ENCODE measurements around the gene OR51E1. TPM values are rescaled to one million over a fixed set of nuclear protein-coding genes. Genes with fewer than 3 reads are reported as not detected.
A peak's percentile ranks its signal among the peaks of the same experiment; 100 is the strongest.

OR51E1 gene
- total RNA-seq, 2 donors from 2014 or later = 0.12 to 1.3 TPM

DNA sequence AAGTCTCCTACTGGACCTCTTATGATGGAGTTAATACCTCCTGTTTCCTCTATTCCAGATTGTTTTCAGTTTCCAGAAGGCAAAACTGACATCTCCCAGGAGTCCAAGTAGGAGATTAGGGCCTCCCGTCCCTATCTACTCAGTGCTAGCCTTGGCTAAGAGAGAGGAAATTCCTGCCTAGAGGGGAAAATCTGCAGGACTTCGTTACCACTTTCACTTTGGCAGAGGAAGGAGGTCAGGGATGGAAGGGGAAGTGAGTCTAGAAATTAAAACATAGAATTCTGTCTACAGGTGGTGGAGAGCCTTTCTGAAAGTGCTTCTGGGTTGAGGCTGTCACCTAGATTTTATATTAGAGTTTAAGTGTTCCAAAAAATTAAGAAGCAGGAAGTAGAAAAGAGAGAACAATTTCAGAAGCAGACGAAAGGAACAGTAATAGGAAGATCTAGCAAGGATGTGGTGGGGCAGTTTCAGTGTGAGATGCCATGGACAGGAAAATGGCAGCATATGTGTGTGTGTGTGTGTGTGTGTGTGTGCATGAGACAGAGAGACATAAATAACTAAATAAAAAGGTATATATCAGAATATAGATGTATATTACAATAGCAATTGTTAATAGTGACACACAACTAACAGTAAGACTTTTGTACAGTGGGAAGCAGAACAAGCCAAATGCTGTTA is 33.4 kb upstream of the OR51E1 start:
- Histone ChIP-seq H3K36me3 (no peaks in the 10 kb centered on the region), H3K27me3 (no peaks in the 10 kb centered on the region), H3K4me3 (peak overlapping the region in 1 of 2 donors; percentile 21), H3K27ac (peak overlapping the region; percentile 13 to 56), H3K9me3 (no peaks in the 10 kb centered on the region), H3K4me1 (peaks cover 0 to 18% of the 10 kb centered on the region in 2 donors)
- no peak for DNase-seq (ENCODE audit: low spot score)
- TF ChIP-seq, protein P1, sequence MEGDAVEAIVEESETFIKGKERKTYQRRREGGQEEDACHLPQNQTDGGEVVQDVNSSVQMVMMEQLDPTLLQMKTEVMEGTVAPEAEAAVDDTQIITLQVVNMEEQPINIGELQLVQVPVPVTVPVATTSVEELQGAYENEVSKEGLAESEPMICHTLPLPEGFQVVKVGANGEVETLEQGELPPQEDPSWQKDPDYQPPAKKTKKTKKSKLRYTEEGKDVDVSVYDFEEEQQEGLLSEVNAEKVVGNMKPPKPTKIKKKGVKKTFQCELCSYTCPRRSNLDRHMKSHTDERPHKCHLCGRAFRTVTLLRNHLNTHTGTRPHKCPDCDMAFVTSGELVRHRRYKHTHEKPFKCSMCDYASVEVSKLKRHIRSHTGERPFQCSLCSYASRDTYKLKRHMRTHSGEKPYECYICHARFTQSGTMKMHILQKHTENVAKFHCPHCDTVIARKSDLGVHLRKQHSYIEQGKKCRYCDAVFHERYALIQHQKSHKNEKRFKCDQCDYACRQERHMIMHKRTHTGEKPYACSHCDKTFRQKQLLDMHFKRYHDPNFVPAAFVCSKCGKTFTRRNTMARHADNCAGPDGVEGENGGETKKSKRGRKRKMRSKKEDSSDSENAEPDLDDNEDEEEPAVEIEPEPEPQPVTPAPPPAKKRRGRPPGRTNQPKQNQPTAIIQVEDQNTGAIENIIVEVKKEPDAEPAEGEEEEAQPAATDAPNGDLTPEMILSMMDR (IDR thresholded peaks at IDR 0.05) = no peak

GRCh38 chr11:4611986-4612385 is 31.8 kb upstream of the OR51E1 start:
- H3K4me3 ChIP-seq = no peak overlapping the region
- no peak for DNase-seq (ENCODE audit: low spot score)
- no peak overlapping the region for H3K27ac ChIP-seq
- peaks cover 0 to 10% of the 10 kb centered on the region in 2 donors for H3K4me1 ChIP-seq
- TF ChIP-seq, protein P1 (IDR thresholded peaks at IDR 0.05) = no peak
- no peaks in the 10 kb centered on the region for H3K27me3 ChIP-seq
- no peaks in the 10 kb centered on the region for H3K9me3 ChIP-seq
- no peaks in the 10 kb centered on the region for H3K36me3 ChIP-seq

GRCh38 chr11:4615856-4616444 is 27.8 kb upstream of the OR51E1 start:
- Histone ChIP-seq H3K9me3 (no peaks in the 10 kb centered on the region), H3K27me3 (no peaks in the 10 kb centered on the region), H3K4me3 (no peak overlapping the region), H3K36me3 (no peaks in the 10 kb centered on the region), H3K27ac (no peak overlapping the region), H3K4me1 (no peaks in the 10 kb centered on the region)
- DNase-seq (ENCODE audit: low spot score) = no peak
- TF ChIP-seq, protein P1 (IDR thresholded peaks at IDR 0.05) = no peak

- no peaks in the 10 kb centered on the region for H3K27me3 ChIP-seq
- no peak overlapping the region for H3K27ac ChIP-seq
- DNase-seq (ENCODE audit: low spot score) = no peak
- H3K4me1 ChIP-seq = no peaks in the 10 kb centered on the region
- H3K9me3 ChIP-seq = no peaks in the 10 kb centered on the region
- TF ChIP-seq, protein P1 (IDR thresholded peaks at IDR 0.05) = no peak
- H3K36me3 ChIP-seq = no peaks in the 10 kb centered on the region
- H3K4me3 ChIP-seq = no peak overlapping the region
Observed at GRCh38 chr11:4619514-4619913, 24.3 kb upstream of the OR51E1 start.

- DNase-seq (ENCODE audit: low spot score) = no peak
- TF ChIP-seq, protein P1 (IDR thresholded peaks at IDR 0.05) = peak; percentile 47 to 73
- Histone ChIP-seq H3K4me3 (no peak overlapping the region), H3K4me1 (no peaks in the 10 kb centered on the region), H3K36me3 (no peaks in the 10 kb centered on the region), H3K27ac (no peak overlapping the region), H3K9me3 (no peaks in the 10 kb centered on the region), H3K27me3 (no peaks in the 10 kb centered on the region)
Observed at GRCh38 chr11:4626207-4627099, 17.3 kb upstream of the OR51E1 start.

All from right atrium auricular region (tissue), 2 donors.